Adrenal gland (tissue), 5 donors: ENCODE data around the gene TUBA1A.
"Not testable (repeated sequence)": the region's sequence is repeated elsewhere in the genome, so short reads cannot be mapped to it uniquely, and the experiment has no call there.

Source experiments
- CTCF ChIP-seq, 6 experiments: fragments of 450-650 bp in 4 of 6; fragments of 200-600 bp in 2 of 6; sonication (generic) in 1 of 6; IDR thresholded peaks; 1 replicate in 5 of 6; 2 replicates in 1 of 6; pipeline versions ENCODE4 v1.5.1 to v1.8.0; 2016 to 2021; ENCODE audit warnings: antibody characterized with exemption in 6 of 6, mild to moderate bottlenecking in 2 of 6, moderate library complexity in 1 of 6
- POLR2A ChIP-seq, 2 donors: fragments of 450-650 bp; IDR thresholded peaks; one replicate each; pipeline ENCODE4 v1.6.1; 2017; ENCODE audit warnings: antibody characterized with exemption in 2 of 2, mild to moderate bottlenecking in 2 of 2, moderate library complexity in 1 of 2
- donor health status: DM: no; HTN: no; CAD: no.

DNA sequence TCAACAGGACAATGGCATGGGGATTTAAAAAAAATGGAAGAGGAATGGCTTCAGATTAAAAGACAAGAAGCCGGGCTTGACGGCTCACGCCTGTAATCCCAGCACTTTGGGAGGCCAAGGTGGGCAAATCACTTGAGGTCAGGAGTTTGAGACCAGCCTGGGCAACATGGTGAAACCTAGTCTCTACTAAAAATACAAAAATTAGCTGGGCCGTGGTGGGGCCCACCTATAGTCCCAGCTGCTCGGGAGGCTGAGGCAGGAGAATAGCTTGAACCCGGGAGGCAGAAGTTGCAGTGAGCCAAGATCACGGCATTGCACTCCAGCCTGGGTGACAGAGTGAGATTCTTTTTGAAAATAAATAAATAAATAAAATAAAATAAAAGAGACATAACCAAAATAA lies 21.8 kb upstream of the TUBA1A start:
- TF ChIP-seq CTCF, POLR2A (IDR thresholded peaks at IDR 0.05): not testable (repeated sequence)
